CD4-positive, alpha-beta T cell treated with Interleukin-15 for 1 hour (primary cell): ENCODE results near the gene MRPL51.

ENCODE experiments used
- DNase-seq: peaks from one replicate; pipeline ENCODE4 v3.0.0-alpha.2; 2020

Gene MRPL51

GRCh38 chr12:6492838-6493496 lies at the start of gene MRPL51:
Gene MRPL51, minus strand, starts transcription at chr12:6493262. Its CDS starts 126 bp downstream, at chr12:6493136.
- DNase-seq = peak; percentile 96

- DNase-seq = no peak
These were observed 49.3 kb upstream of the MRPL51 start for GRCh38 chr12:6542209-6543009.

- no peak for DNase-seq
These were observed 48.5 kb upstream of the MRPL51 start for GRCh38 chr12:6541371-6542165.

DNA sequence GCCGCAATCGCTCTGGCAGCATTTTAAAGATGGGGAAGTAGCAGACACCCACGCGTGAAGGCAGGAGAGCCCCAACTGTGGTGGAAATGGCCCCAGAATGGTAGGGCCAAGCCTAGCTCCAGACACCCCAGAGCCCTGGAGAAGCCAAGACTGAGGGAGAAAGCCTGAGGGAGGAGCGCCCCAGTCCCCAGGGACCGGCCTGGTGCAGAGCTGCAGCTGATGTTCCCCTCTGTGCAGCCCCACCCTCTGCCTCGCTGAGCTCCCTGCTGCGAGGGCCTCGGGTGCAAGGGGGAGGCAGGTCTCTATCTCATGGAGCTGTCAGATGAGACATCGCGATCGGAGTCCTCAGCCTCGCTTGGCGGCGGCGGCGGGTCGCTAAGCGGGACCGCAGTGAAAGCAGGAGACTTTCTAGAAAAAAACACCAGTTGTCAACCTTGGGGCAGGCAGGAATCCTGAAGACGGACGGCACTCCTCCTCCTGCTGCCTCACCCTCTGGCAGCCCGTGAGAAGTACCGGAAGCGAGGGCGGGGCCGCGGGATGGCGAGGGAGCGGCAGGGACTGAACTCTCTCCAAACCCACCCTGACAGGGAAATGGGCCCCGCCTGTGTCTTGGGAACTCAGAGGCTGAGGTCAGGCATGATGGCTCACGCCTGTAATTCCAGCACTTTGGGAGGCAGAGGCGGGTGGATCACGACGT lies 47.3 kb upstream of the MRPL51 start:
- no peak for DNase-seq

DNA sequence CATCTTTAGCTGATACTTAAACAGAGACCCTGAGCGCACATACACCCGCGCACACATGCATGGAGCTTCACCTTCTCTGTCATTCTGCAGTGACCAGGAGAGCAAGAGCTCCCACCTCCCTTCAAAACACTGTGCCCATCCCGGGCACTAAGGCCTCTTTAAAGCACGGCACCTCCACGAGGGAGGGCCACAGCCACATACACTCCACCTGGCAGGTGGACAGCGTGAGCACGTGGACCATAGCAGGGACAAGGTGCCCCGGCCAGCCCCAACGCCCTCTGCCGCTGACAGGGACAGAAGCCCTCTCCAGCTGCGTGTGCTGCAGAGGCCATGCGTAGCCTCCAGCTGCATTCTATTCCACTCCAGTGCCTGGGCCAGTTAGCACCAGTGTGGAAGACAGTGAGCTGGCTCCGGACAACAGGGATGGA lies 46.7 kb upstream of the MRPL51 start:
- no peak for DNase-seq

- DNase-seq = no peak
These were observed 46.2 kb upstream of the MRPL51 start for GRCh38 chr12:6539314-6539682.

DNA sequence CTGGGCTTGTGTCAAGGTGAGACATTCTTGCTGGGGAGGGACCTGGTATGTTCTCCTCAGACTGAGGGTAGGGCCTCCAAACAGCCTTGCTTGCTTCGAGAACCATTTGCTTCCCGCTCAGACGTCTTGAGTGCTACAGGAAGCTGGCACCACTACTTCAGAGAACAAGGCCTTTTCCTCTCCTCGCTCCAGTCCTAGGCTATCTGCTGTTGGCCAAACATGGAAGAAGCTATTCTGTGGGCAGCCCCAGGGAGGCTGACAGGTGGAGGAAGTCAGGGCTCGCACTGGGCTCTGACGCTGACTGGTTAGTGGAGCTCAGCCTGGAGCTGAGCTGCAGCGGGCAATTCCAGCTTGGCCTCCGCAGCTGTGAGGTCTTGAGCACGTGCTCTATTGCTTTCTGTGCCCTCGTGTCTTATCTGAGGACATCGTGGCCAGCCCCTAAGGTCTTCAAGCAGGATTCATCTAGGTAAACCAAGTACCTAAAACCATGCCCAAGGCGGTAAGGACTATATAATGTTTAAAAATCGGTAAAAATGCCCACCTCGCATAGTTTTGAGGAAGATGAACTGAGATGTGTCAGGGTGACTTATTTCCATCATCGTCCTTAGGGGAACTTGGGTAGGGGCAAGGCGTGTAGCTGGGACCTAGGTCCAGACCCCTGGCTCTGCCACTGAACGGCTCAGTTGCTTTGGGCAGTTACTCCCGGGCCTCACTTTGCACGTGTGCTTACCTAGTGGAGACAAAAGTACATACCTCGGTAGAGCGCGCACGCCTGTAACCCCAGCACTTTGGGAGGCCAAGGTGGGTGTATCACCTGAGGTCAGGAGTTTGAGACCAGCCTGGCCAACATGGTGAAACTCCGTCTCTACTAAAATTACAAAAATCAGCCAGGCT lies 45.6 kb upstream of the MRPL51 start:
- no peak for DNase-seq

- peak; percentile 81 for DNase-seq
These were observed 44.7 kb upstream of the MRPL51 start for GRCh38 chr12:6537580-6538419.

DNA sequence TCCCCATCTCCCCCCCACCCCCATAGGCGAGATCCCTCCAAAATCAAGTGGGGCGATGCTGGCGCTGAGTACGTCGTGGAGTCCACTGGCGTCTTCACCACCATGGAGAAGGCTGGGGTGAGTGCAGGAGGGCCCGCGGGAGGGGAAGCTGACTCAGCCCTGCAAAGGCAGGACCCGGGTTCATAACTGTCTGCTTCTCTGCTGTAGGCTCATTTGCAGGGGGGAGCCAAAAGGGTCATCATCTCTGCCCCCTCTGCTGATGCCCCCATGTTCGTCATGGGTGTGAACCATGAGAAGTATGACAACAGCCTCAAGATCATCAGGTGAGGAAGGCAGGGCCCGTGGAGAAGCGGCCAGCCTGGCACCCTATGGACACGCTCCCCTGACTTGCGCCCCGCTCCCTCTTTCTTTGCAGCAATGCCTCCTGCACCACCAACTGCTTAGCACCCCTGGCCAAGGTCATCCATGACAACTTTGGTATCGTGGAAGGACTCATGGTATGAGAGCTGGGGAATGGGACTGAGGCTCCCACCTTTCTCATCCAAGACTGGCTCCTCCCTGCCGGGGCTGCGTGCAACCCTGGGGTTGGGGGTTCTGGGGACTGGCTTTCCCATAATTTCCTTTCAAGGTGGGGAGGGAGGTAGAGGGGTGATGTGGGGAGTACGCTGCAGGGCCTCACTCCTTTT lies 44.0 kb upstream of the MRPL51 start:
- DNase-seq = no peak

GRCh38 chr12:6535960-6536847 lies 43.1 kb upstream of the MRPL51 start:
- DNase-seq = no peak

DNA sequence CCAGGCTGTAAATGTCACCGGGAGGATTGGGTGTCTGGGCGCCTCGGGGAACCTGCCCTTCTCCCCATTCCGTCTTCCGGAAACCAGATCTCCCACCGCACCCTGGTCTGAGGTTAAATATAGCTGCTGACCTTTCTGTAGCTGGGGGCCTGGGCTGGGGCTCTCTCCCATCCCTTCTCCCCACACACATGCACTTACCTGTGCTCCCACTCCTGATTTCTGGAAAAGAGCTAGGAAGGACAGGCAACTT lies 42.6 kb upstream of the MRPL51 start:
- no peak for DNase-seq

DNA sequence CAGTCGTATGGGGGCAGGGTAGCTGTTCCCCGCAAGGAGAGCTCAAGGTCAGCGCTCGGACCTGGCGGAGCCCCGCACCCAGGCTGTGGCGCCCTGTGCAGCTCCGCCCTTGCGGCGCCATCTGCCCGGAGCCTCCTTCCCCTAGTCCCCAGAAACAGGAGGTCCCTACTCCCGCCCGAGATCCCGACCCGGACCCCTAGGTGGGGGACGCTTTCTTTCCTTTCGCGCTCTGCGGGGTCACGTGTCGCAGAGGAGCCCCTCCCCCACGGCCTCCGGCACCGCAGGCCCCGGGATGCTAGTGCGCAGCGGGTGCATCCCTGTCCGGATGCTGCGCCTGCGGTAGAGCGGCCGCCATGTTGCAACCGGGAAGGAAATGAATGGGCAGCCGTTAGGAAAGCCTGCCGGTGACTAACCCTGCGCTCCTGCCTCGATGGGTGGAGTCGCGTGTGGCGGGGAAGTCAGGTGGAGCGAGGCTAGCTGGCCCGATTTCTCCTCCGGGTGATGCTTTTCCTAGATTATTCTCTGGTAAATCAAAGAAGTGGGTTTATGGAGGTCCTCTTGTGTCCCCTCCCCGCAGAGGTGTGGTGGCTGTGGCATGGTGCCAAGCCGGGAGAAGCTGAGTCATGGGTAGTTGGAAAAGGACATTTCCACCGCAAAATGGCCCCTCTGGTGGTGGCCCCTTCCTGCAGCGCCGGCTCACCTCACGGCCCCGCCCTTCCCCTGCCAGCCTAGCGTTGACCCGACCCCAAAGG lies 42.1 kb upstream of the MRPL51 start:
- peak; percentile 80 for DNase-seq

DNA sequence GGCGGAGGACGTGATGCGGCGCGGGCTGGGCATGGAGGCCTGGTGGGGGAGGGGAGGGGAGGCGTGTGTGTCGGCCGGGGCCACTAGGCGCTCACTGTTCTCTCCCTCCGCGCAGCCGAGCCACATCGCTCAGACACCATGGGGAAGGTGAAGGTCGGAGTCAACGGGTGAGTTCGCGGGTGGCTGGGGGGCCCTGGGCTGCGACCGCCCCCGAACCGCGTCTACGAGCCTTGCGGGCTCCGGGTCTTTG lies 41.6 kb upstream of the MRPL51 start:
- DNase-seq = no peak

GRCh38 chr12:6533923-6534694 lies 41.0 kb upstream of the MRPL51 start, which contains the start of gene GAPDH:
Gene GAPDH, plus strand, starts transcription at chr12:6534517. Its CDS starts 316 bp downstream, at chr12:6534833.
- peak; percentile 90 for DNase-seq

- DNase-seq = no peak
These were observed 40.5 kb upstream of the MRPL51 start for GRCh38 chr12:6533653-6533922.

GRCh38 chr12:6532927-6533652 lies 40.0 kb upstream of the MRPL51 start:
- DNase-seq = no peak

DNA sequence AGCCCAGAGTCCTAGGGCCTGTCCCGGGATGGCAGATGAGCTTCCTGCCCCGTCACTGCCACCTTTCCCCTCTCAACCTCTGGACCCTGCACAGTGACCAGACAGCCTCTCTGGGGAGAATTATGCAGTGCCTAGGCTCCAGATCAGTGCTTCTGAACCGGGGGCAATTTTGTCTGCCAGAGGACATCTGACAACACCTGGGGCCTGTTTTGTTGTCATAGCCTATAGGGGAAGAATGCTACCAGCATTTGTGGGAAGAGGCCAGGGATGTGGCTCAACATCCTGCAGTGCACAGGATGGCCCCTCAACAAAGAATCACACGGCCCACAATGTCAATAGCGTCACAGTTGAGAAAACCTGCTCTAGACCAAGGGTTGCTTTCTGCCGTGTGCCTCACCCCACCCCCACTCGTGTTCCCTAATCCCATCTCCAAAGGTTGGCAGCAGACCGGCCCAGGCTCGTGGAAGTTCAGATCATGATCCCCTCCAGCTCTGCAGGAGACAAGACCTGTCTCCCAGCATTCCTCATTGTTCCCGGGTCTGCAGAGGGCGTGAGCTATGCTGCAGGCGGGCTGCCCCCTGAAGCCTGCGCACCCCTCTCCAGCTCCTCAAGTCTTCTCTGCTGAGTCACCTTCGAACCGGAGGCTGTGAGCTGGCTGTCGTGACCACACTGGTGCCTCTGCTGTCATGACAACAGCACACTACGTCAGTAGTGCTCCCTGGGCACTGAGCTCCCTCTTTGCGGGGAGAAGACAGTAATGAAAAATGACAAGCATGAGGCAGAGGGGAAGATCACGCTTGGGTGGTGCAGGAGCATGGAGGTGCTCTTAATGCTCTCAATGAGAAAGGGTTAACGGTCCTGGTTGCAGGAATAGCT lies 39.2 kb upstream of the MRPL51 start:
- DNase-seq = peak; percentile 84
